ENCODE results near the gene STAT1. TPM values are rescaled to one million over a fixed set of nuclear protein-coding genes. Genes with fewer than 3 reads are reported as not detected.
A peak's percentile ranks its signal among the peaks of the same experiment; 100 is the strongest.

STAT1 gene
- total RNA-seq = 10 to 100 TPM; 57.9 to 88.4 TPM
- long read RNA-seq, donor 1, full-length matches to known transcripts = 14 of 29 reads
- long read RNA-seq, donor 1, partial matches to known transcripts = 11 of 29 reads
- long read RNA-seq, donor 1, other reads (novel, unspliced or antisense) = 4 of 29 reads
- long read RNA-seq, donor 2, full-length matches to known transcripts = 18 of 83 reads
- long read RNA-seq, donor 2, partial matches to known transcripts = 56 of 83 reads
- long read RNA-seq, donor 2, other reads (novel, unspliced or antisense) = 9 of 83 reads

GRCh38 chr2:191013932-191014652 lies at the start of gene STAT1:
Gene STAT1, minus strand, starts transcription at chr2:191014171. Its CDS starts 4,168 bp downstream, at chr2:191010003.
- intact Hi-C loops (cut with DNase I) = no loop called here

GRCh38 chr2:191063584-191063983 lies 49.6 kb upstream of the STAT1 start:
- intact Hi-C loops (cut with DNase I) = no loop called here
- no peak for DNase-seq (ENCODE audit: low spot score)

More at GRCh38 chr2:191013932-191014652, at the start of gene STAT1:
- DNase-seq (ENCODE audit: low spot score) = peak; percentile 98

GRCh38 chr2:191061381-191061980 lies 47.5 kb upstream of the STAT1 start:
- no peak for DNase-seq (ENCODE audit: low spot score)
- intact Hi-C loops (cut with DNase I) = no loop called here

- intact Hi-C loops (cut with DNase I) = no loop called here
- DNase-seq (ENCODE audit: low spot score) = no peak
These were observed 45.3 kb upstream of the STAT1 start for GRCh38 chr2:191059308-191059707.

- DNase-seq (ENCODE audit: low spot score) = no peak
- intact Hi-C loops (cut with DNase I) = no loop called here
These were observed 42.3 kb upstream of the STAT1 start for GRCh38 chr2:191056228-191056627.

- DNase-seq (ENCODE audit: low spot score) = no peak
- intact Hi-C loops (cut with DNase I) = no loop called here
These were observed 39.3 kb upstream of the STAT1 start for GRCh38 chr2:191053256-191053655.

GRCh38 chr2:191051825-191052778 lies 38.1 kb upstream of the STAT1 start:
- intact Hi-C loops (cut with DNase I) = no loop called here

GRCh38 chr2:191051177-191051576 lies 37.2 kb upstream of the STAT1 start:
- DNase-seq (ENCODE audit: low spot score) = no peak
- intact Hi-C loops (cut with DNase I) = no loop called here

More at GRCh38 chr2:191051825-191052778, 38.1 kb upstream of the STAT1 start:
- DNase-seq (ENCODE audit: low spot score) = no peak

GRCh38 chr2:191050640-191050987 lies 36.6 kb upstream of the STAT1 start:
- intact Hi-C loops (cut with DNase I) = no loop called here
- no peak for DNase-seq (ENCODE audit: low spot score)

GRCh38 chr2:191049728-191050639 lies 36.0 kb upstream of the STAT1 start:
- DNase-seq (ENCODE audit: low spot score) = no peak
- intact Hi-C loops (cut with DNase I) = no loop called here

- intact Hi-C loops (cut with DNase I) = no loop called here
- no peak for DNase-seq (ENCODE audit: low spot score)
These were observed 34.1 kb upstream of the STAT1 start for GRCh38 chr2:191048073-191048472.

GRCh38 chr2:191045141-191045540 lies 31.2 kb upstream of the STAT1 start:
- intact Hi-C loops (cut with DNase I) = no loop called here
- no peak for DNase-seq (ENCODE audit: low spot score)

- DNase-seq (ENCODE audit: low spot score) = no peak
- intact Hi-C loops (cut with DNase I) = no loop called here
These were observed 29.5 kb upstream of the STAT1 start for GRCh38 chr2:191043438-191043837.

GRCh38 chr2:191041418-191042161 lies 27.6 kb upstream of the STAT1 start:
- intact Hi-C loops (cut with DNase I) = no loop called here

GRCh38 chr2:191039616-191040015 lies 25.6 kb upstream of the STAT1 start:
- DNase-seq (ENCODE audit: low spot score) = no peak
- intact Hi-C loops (cut with DNase I) = no loop called here

More at GRCh38 chr2:191041418-191042161, 27.6 kb upstream of the STAT1 start:
- no peak for DNase-seq (ENCODE audit: low spot score)

GRCh38 chr2:191038741-191039140 lies 24.8 kb upstream of the STAT1 start:
- no peak for DNase-seq (ENCODE audit: low spot score)
- intact Hi-C loops (cut with DNase I) = no loop called here

GRCh38 chr2:191038241-191038725 lies 24.3 kb upstream of the STAT1 start:
- intact Hi-C loops (cut with DNase I) = no loop called here

GRCh38 chr2:191037351-191037750 lies 23.4 kb upstream of the STAT1 start:
- intact Hi-C loops (cut with DNase I) = no loop called here
- DNase-seq (ENCODE audit: low spot score) = no peak

More at GRCh38 chr2:191038241-191038725, 24.3 kb upstream of the STAT1 start:
- DNase-seq (ENCODE audit: low spot score) = no peak

Measured in posterior vena cava (tissue), 2 donors.